NCI-H82 (cell line): ENCODE data around the gene SGPP1.
"Not testable (repeated sequence)": the region's sequence is repeated elsewhere in the genome, so short reads cannot be mapped to it uniquely, and the experiment has no call there.

Source experiments
- DNase-seq: peaks from one replicate; lab custom pipeline; 2025; lab: John Stamatoyannopoulos, UW

The SGPP1 gene

GRCh38 chr14:63636094-63636635 is 91.7 kb downstream of the SGPP1 start:
- not testable (repeated sequence) for DNase-seq
